Ishikawa (cell line): Measurements from ENCODE around the gene KIF6.

ENCODE experiments used
- CREB1 ChIP-seq: IDR thresholded peaks from 2 replicates; pipeline ENCODE4 v1.6.1; 2012; ENCODE audit warnings: low read depth
- EP300 ChIP-seq: IDR thresholded peaks from 2 replicates; pipeline ENCODE4 v1.6.1; 2012; ENCODE audit warnings: borderline replicate concordance
- FOXM1 ChIP-seq: IDR thresholded peaks from 2 replicates; pipeline ENCODE4 v1.6.1; 2012; ENCODE audit warnings: low read depth, borderline replicate concordance
- MAX ChIP-seq: IDR thresholded peaks from 2 replicates; pipeline ENCODE4 v1.6.1; 2012
- RAD21 ChIP-seq: IDR thresholded peaks from 2 replicates; pipeline ENCODE4 v1.6.1; 2012; ENCODE audit warnings: low read depth
- TAF1 ChIP-seq: IDR thresholded peaks from 2 replicates; pipeline ENCODE4 v1.6.1; 2012; ENCODE audit warnings: low read depth, mild to moderate bottlenecking
- TCF12 ChIP-seq: IDR thresholded peaks from 2 replicates; pipeline ENCODE4 v1.6.1; 2012; ENCODE audit warnings: low read depth
- TEAD4 ChIP-seq: IDR thresholded peaks from 2 replicates; pipeline ENCODE4 v1.6.1; 2012
- ZBTB7A ChIP-seq: IDR thresholded peaks from 2 replicates; pipeline ENCODE4 v1.6.1; 2012; ENCODE audit warnings: low read depth

- TF ChIP-seq TAF1 (no peak), TEAD4 (no peak), CREB1 (no peak), MAX (no peak), EP300 (no peak), ZBTB7A (no peak), TCF12 (no peak), FOXM1 (no peak), RAD21 (no peak)
Observed at GRCh38 chr6:39517756-39518155, 207.5 kb downstream of the KIF6 start.
